GM18519 (cell line): ENCODE results near the gene WDR26.
"Not testable (repeated sequence)": the region's sequence is repeated elsewhere in the genome, so short reads cannot be mapped to it uniquely, and the experiment has no call there.

Experiments
- ATAC-seq: cut with Tn5 transposase; IDR thresholded peaks from one replicate; pipeline ENCODE4 v1.9.1; 2021; ENCODE audit warnings: mild to moderate bottlenecking, moderate library complexity; ENCODE audit not compliant: unreplicated experiment, low FRiP score

The WDR26 gene

DNA sequence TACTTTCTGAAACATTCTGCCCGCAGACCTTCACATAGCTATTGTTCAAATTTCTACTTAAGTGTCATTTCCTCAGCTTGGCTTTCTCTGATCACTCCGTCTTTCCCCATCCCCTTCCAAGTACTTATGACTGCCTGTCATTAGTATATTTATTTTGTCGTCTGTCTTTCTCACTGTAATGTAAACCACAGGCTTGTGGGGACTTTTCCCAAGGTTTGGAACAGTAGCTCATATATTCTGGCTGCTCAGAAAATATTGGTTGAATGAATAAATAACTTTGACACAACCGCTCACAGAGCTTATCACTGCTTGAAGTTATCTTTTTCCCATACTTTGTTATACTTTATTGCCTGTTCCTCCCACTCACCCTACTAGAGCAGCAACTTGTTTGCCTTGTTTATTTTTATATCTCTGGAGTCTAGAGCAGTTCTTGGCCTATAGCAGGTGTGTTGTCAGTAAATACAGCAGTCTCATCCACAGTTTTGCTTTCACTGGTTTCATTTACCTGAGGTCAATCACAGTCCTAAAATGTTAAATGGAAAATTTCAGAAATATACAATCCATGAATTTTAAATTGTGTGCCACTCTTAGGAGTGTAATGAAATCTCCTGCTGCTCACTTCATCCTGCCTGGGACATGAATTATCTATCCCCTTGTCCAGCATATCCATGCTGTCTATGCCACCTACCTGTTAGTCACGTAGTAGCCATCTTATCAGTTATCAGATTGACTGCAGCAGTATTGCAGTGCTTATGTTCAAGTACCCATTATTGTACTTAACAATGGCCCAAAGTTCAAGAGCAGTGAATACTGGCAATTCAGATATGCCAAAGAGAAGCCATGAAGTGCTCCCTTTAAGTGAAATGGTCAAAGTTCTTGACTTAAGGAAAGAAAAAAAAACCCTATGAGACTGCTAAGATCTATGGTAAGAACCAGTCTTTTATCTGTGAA lies 80.3 kb downstream of the WDR26 start:
- no peak for ATAC-seq

DNA sequence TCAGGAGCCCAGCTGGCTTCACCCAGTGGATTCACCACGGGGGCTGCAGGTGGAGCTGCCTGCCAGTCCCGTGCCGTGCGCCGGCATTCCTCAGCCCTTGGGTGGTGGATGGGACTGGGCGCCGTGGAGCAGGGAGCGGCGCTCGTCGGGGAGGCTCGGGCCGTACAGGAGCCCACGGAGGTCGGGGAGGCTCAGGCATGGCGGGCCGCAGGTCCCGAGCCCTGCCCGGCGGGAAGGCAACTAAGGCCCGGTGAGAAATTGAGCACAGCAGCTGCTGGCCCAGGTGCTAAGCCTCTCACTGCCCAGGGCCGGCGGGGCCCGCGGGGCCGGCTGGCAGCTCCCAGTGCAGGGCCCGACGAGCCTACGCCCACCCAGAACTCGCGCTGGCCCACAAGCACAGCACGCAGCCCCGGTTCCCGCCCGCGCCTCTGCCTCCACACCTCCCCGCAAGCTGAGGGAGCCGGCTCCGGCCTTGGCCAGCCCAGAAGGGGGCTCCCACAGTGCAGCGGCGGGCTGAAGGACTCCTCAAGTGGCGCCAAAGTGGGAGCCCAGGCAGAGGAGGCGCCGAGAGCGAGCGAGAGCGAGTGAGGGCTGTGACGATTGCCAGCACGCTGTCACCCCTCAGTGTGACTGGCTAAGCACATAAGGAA lies 82.0 kb downstream of the WDR26 start:
- ATAC-seq, result not testable (repeated sequence)

GRCh38 chr1:224349716-224350115 lies 84.9 kb downstream of the WDR26 start:
- not testable (repeated sequence) for ATAC-seq

DNA sequence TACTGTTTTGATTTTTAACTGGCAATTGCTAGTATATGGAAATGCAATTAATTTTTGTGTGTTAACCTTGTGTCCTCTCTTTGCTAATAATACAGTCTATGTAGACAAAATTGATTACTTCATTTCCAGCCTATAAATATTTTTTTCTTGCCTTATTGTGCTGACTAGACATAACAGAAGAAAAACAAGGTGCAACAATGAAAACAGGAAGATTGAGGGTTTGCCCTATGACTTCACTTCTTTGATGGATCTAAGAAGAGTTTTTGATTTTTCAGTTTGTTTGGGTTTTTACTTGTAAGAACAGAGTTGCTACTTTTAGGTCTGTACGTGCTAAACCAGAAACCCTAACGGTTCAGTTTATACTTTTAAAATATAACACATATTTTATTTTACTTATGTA lies 86.5 kb downstream of the WDR26 start:
- ATAC-seq, result no peak

DNA sequence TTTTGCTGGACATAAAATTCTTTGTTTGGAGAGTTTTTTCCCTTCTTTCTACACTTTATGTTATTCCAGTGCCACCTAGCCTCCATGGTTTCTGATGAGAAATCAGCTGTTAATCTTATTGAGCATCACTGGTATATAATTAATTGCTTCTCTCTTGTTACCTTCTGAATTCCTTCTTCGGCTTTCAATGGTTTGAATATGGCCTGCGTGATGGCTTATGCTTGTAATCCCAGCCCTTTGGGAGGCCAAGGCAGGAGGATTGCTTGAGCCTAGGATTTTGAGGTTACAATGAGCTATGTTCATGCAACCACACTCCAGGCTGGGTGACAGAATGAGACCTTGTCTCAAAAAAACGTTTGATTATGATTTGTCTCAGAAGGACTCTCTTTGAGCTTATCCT lies 90.9 kb downstream of the WDR26 start:
- no peak for ATAC-seq

GRCh38 chr1:224340453-224341384 lies 93.9 kb downstream of the WDR26 start:
- not testable (repeated sequence) for ATAC-seq

DNA sequence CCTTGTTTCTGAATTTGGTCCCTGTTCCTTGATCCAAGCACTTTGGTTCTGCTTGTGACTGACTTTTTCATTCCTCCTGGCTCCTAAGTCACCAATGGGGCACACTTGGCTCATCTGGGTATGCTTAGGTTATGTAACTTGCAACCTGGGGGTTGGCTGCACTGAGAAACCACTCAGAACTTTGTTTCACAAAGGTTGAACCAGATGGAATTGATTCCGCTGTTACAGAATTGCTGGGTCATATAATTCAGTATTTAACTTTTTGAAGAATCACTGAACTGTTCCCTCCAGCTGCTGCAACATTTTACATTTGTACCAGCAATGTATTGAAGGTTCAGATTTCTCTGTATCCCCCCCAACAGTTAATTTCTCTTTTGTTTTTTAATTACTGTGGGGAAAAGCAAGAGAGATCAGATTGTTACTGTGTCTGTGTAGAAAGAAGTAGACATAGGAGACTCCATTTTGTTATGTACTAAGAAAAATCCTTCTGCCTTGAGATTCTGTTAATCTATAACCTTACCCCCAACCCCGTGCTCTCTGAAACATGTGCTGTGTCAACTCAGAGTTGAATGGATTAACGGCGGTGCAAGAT lies 95.1 kb downstream of the WDR26 start:
- ATAC-seq, result no peak

DNA sequence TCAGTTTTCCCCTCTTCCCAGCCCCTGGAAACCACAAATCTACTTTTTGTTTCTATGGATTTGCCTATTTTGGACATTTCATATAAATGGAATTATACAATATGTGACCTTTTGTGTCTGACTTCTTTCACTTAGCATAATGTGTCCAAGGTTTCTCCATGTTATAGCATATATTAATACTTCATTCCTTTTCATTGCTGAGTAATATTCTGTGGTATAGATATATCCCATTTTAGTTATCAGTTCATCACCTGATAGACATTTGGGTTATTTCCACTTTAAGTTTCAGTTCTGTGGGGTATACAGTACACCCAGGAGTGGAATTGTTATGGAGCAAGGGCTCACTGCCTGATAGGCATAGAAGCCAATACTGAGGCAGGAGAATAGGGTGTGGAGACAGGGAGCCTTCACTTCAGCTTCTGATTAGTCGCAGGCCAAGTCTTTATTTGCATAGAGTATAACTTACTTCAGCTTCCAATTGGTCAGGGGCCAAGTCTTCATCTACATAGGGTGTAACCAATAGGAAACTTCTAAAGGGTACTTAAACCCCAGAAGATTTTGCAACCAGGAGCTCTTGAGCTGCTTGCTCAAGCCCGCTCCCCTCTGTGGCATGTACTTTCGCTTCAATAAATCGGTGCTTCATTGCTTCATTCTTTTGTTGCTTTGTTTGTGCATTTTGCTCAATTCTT lies 96.3 kb downstream of the WDR26 start:
- no peak for ATAC-seq
